Ovary (tissue), 3 donors: Measurements from ENCODE around the gene CXorf49B.
"Not testable (repeated sequence)": the region's sequence is repeated elsewhere in the genome, so short reads cannot be mapped to it uniquely, and the experiment has no call there.

Experiments
- EP300 ChIP-seq: sonication (generic); formaldehyde crosslinking; IDR thresholded peaks from one replicate; pipeline ENCODE4 v1.6.1; 2017; ENCODE audit warnings: antibody characterized with exemption
- POLR2A ChIP-seq: fragments of 450-650 bp; IDR thresholded peaks from one replicate; pipeline ENCODE4 v1.6.1; 2017; ENCODE audit warnings: antibody characterized with exemption, mild to moderate bottlenecking, moderate library complexity
- TF ChIP-seq, protein P1 (sequence below), 3 donors: fragments of 450-650 bp in 2 of 3; fragments of 200-600 bp in 1 of 3; IDR thresholded peaks; one replicate each; pipeline versions ENCODE4 v1.5.1 to v1.8.0; 2016 to 2022; ENCODE audit warnings: antibody characterized with exemption in 3 of 3, mild to moderate bottlenecking in 1 of 3
- donor health status: DM: no; HTN: no; CAD: no.

DNA sequence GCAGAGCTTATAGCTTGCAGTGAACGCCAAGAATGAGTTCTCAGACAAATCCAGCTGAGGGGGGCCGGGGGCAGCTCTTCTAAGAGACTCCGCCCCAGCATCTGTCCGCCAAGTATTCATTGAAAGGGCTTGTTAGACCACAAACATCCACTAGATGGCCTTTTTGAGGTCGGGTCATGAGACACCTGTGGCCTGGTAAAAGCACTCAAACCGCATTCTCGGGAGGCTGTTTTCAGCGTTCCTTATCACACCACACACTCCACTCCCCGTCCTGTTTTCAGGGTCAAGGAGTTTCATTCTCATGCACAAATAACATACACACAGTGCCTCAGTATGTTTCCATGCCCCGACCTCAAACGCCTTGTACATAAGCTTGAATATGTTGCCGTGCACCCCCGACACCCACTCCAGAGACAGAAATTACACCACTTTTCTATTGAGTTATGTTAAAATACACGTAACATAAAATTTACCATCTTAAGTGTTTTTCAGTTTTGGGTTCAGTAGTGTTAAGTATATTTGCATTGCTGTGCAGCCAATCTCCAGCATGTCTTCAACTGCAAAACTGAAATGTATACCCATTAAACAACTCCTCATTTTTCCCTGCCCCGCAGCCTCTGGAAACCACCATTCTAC is 21.3 kb downstream of the CXorf49B start:
- TF ChIP-seq, protein P1, sequence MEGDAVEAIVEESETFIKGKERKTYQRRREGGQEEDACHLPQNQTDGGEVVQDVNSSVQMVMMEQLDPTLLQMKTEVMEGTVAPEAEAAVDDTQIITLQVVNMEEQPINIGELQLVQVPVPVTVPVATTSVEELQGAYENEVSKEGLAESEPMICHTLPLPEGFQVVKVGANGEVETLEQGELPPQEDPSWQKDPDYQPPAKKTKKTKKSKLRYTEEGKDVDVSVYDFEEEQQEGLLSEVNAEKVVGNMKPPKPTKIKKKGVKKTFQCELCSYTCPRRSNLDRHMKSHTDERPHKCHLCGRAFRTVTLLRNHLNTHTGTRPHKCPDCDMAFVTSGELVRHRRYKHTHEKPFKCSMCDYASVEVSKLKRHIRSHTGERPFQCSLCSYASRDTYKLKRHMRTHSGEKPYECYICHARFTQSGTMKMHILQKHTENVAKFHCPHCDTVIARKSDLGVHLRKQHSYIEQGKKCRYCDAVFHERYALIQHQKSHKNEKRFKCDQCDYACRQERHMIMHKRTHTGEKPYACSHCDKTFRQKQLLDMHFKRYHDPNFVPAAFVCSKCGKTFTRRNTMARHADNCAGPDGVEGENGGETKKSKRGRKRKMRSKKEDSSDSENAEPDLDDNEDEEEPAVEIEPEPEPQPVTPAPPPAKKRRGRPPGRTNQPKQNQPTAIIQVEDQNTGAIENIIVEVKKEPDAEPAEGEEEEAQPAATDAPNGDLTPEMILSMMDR (IDR thresholded peaks at IDR 0.05) = not testable (repeated sequence)
- not testable (repeated sequence) for TF ChIP-seq POLR2A, EP300
